H7 (cell line): ENCODE results near the gene PIK3C2G. TPM values are rescaled to one million over a fixed set of nuclear protein-coding genes. Genes with fewer than 3 reads are reported as not detected.
"Not testable (repeated sequence)": the region's sequence is repeated elsewhere in the genome, so short reads cannot be mapped to it uniquely, and the experiment has no call there.

Source experiments
- DNase-seq: peaks from one replicate; pipeline ENCODE4 v3.0.0; 2012
- H3K27me3 ChIP-seq: 2 replicates; pipeline ENCODE4 v1.6.0; 2011; ENCODE audit warnings: mild to moderate bottlenecking, low read length; ENCODE audit not compliant: control insufficient read depth, insufficient read depth
- H3K36me3 ChIP-seq: replicated peaks from 2 replicates; pipeline ENCODE4 v1.5.1; 2011; ENCODE audit warnings: low read length; ENCODE audit not compliant: control insufficient read depth, insufficient read depth
- H3K4me3 ChIP-seq: 2 replicates; pipeline ENCODE4 v1.5.1; 2011; ENCODE audit warnings: low read depth, mild to moderate bottlenecking, control low read depth, low read length, moderate library complexity; ENCODE audit not compliant: insufficient read depth
- total RNA-seq: library from RNA; depleted of rRNA; stranded (reverse); fragments of >200 nt; shearing (Covaris generic); gene quantifications from 2 replicates; pipeline ENCODE4 v1.2.3, GENCODE V29; 2014; rRNA removed

PIK3C2G gene
- total RNA-seq, result not detected in 2 replicates

GRCh38 chr12:18261273-18261672, at the start of gene PIK3C2G:
Gene PIK3C2G (plus strand): TSS chr12:18261518. CDS start chr12:18282082, 20,564 bp downstream.
- DNase-seq, result no peak
- H3K36me3 ChIP-seq, result no peaks in the 10 kb centered on the region
- no peaks in the 10 kb centered on the region for H3K27me3 ChIP-seq
- no peak within 1 kb of the TSS for H3K4me3 ChIP-seq

- Histone ChIP-seq H3K4me3 (no peak overlapping the region), H3K36me3 (no peaks in the 10 kb centered on the region), H3K27me3 (no peaks in the 10 kb centered on the region)
- DNase-seq, result no peak
Measured at GRCh38 chr12:18217966-18218365, 43.4 kb upstream of the PIK3C2G start.

- DNase-seq, result no peak
- Histone ChIP-seq H3K27me3 (no peaks in the 10 kb centered on the region), H3K36me3 (no peaks in the 10 kb centered on the region), H3K4me3 (no peak overlapping the region)
Measured at GRCh38 chr12:18221726-18222125, 39.6 kb upstream of the PIK3C2G start.

- H3K36me3 ChIP-seq, result no peaks in the 10 kb centered on the region
Measured at GRCh38 chr12:18222699-18223098, 38.6 kb upstream of the PIK3C2G start.

GRCh38 chr12:18224745-18225144, 36.6 kb upstream of the PIK3C2G start:
- no peak overlapping the region for H3K4me3 ChIP-seq
- H3K27me3 ChIP-seq, result no peaks in the 10 kb centered on the region
- peak; percentile 26 for DNase-seq
- no peaks in the 10 kb centered on the region for H3K36me3 ChIP-seq

More at GRCh38 chr12:18222699-18223098, 38.6 kb upstream of the PIK3C2G start:
- Histone ChIP-seq H3K27me3 (no peaks in the 10 kb centered on the region), H3K4me3 (no peak overlapping the region)
- DNase-seq, result no peak

GRCh38 chr12:18239526-18239925, 21.8 kb upstream of the PIK3C2G start:
- H3K4me3 ChIP-seq, result no peak overlapping the region
- DNase-seq, result no peak

GRCh38 chr12:18242380-18243089, 18.8 kb upstream of the PIK3C2G start:
- DNase-seq, result no peak
- no peak overlapping the region for H3K4me3 ChIP-seq
- no peaks in the 10 kb centered on the region for H3K27me3 ChIP-seq
- no peaks in the 10 kb centered on the region for H3K36me3 ChIP-seq

More at GRCh38 chr12:18239526-18239925, 21.8 kb upstream of the PIK3C2G start:
- Histone ChIP-seq H3K27me3 (no peaks in the 10 kb centered on the region), H3K36me3 (no peaks in the 10 kb centered on the region)

- H3K27me3 ChIP-seq, result no peaks in the 10 kb centered on the region
- no peaks in the 10 kb centered on the region for H3K36me3 ChIP-seq
- no peak for DNase-seq
- no peak overlapping the region for H3K4me3 ChIP-seq
Measured at GRCh38 chr12:18243238-18243637, 18.1 kb upstream of the PIK3C2G start.

- no peak overlapping the region for H3K4me3 ChIP-seq
- no peaks in the 10 kb centered on the region for H3K36me3 ChIP-seq
- H3K27me3 ChIP-seq, result no peaks in the 10 kb centered on the region
- DNase-seq, result peak; percentile 20
Measured at GRCh38 chr12:18246066-18246465, 15.3 kb upstream of the PIK3C2G start.

- Histone ChIP-seq H3K36me3 (no peaks in the 10 kb centered on the region), H3K4me3 (no peak overlapping the region), H3K27me3 (no peaks in the 10 kb centered on the region)
- peak; percentile 58 for DNase-seq
Measured at GRCh38 chr12:18250313-18250916, 10.9 kb upstream of the PIK3C2G start.

GRCh38 chr12:18254081-18254480, 7.2 kb upstream of the PIK3C2G start:
- Histone ChIP-seq H3K4me3 (no peak overlapping the region), H3K36me3 (no peaks in the 10 kb centered on the region), H3K27me3 (no peaks in the 10 kb centered on the region)
- DNase-seq, result no peak

GRCh38 chr12:18255004-18255403, 6.3 kb upstream of the PIK3C2G start:
- H3K4me3 ChIP-seq, DNase-seq, H3K27me3 ChIP-seq, H3K36me3 ChIP-seq: not testable (repeated sequence)

GRCh38 chr12:18257251-18257650, 4.1 kb upstream of the PIK3C2G start:
- DNase-seq, result no peak
- H3K36me3 ChIP-seq, result no peaks in the 10 kb centered on the region
- no peaks in the 10 kb centered on the region for H3K27me3 ChIP-seq
- no peak overlapping the region for H3K4me3 ChIP-seq

- Histone ChIP-seq H3K36me3 (no peaks in the 10 kb centered on the region), H3K27me3 (no peaks in the 10 kb centered on the region), H3K4me3 (no peak overlapping the region)
- no peak for DNase-seq
Measured at GRCh38 chr12:18258929-18259328, 2.4 kb upstream of the PIK3C2G start.

- Histone ChIP-seq H3K36me3 (no peaks in the 10 kb centered on the region), H3K27me3 (no peaks in the 10 kb centered on the region), H3K4me3 (no peak overlapping the region)
- DNase-seq, result no peak
Measured at GRCh38 chr12:18259906-18260682, 1.2 kb upstream of the PIK3C2G start.
